ENCODE results near the gene PPFIBP2. TPM values are rescaled to one million over a fixed set of nuclear protein-coding genes. Genes with fewer than 3 reads are reported as not detected.
A peak's percentile ranks its signal among the peaks of the same experiment; 100 is the strongest.

Gene PPFIBP2
- total and polyA plus RNA-seq, 2 of the 13 experiments (the other 11 are each of a cell fraction or from before 2014, with no cell fraction given): 15.0 to 52.5 TPM

DNA sequence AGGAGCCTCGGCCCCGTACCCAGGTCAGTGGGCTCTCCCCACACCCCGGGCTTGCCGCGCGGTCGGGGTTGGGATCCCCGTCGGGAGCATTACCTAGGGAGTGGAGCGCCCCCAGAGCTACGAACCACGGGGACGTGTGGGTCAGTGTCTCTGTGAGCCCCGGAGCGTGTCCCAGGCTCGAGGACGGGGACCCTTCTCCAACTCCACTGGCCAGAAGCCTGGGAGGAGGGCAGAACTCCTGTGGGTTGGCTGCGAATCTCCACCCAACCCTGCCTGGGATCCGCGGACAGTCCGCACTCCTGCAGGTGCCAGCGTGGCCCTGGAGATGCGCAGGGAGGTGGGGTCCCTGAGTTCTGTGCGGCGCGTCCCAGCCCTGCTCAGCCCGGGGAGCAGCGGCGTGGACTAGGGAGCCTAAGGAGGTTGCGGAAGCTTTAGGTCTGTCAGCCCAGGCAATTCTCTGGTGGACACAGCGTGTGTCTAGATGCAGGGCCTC is 346 bp downstream of the PPFIBP2 start (continued):
- TF ChIP-seq ZNF589 (CRISPR knock-in tag; conservative IDR thresholded peaks at IDR 0.05): no peak
- TF ChIP-seq PHF8 (CRISPR knock-in tag; IDR thresholded peaks at IDR 0.05): peak; percentile 7
- TF ChIP-seq ASH2L (IDR thresholded peaks at IDR 0.05; ENCODE audit: insufficient read length, low read depth, low read length): no peak
- TF ChIP-seq, protein P1, sequence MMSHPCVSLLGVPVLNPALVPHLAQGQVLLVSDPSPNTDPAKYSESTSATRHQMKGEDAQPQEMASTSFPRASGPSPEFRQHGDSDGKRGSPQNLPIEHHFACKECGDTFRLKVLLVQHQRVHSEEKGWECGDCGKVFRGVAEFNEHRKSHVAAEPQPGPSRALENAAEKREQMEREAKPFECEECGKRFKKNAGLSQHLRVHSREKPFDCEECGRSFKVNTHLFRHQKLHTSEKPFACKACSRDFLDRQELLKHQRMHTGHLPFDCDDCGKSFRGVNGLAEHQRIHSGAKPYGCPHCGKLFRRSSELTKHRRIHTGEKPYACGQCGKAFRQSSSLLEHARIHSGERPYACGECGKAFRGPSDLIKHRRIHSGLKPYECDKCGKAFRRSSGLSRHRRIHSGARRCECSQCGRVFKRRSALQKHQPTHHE (CRISPR knock-in tag; IDR thresholded peaks at IDR 0.05; ENCODE audit: borderline replicate concordance): no peak
- no peak for TF ChIP-seq CEBPB (IDR thresholded peaks at IDR 0.05; ENCODE audit: borderline replicate concordance, low read depth, low read length)
- 0 out of 2 replicates have a peak, but pooled peaks have one; percentile 20 for TF ChIP-seq ZNF839 (CRISPR knock-in tag; IDR thresholded peaks at IDR 0.05; ENCODE audit: borderline replicate concordance)
- TF ChIP-seq ZNF326 (CRISPR knock-in tag; IDR thresholded peaks at IDR 0.05; ENCODE audit: borderline replicate concordance): no peak
- no peak for TF ChIP-seq KDM5A (IDR thresholded peaks at IDR 0.05; ENCODE audit: borderline replicate concordance, low read length)
- peak; percentile 56 for TF ChIP-seq NCOA1 (CRISPR knock-in tag; IDR thresholded peaks at IDR 0.05)
- TF ChIP-seq, protein P2, sequence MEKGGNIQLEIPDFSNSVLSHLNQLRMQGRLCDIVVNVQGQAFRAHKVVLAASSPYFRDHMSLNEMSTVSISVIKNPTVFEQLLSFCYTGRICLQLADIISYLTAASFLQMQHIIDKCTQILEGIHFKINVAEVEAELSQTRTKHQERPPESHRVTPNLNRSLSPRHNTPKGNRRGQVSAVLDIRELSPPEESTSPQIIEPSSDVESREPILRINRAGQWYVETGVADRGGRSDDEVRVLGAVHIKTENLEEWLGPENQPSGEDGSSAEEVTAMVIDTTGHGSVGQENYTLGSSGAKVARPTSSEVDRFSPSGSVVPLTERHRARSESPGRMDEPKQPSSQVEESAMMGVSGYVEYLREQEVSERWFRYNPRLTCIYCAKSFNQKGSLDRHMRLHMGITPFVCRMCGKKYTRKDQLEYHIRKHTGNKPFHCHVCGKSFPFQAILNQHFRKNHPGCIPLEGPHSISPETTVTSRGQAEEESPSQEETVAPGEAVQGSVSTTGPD (CRISPR knock-in tag; IDR thresholded peaks at IDR 0.05): no peak
- no peak for TF ChIP-seq RBM22 (optimal IDR thresholded peaks at IDR 0.05; ENCODE audit: low read length)
- no peak for TF ChIP-seq GATAD2A (CRISPR knock-in tag; IDR thresholded peaks at IDR 0.05)
- TF ChIP-seq, protein P3, sequence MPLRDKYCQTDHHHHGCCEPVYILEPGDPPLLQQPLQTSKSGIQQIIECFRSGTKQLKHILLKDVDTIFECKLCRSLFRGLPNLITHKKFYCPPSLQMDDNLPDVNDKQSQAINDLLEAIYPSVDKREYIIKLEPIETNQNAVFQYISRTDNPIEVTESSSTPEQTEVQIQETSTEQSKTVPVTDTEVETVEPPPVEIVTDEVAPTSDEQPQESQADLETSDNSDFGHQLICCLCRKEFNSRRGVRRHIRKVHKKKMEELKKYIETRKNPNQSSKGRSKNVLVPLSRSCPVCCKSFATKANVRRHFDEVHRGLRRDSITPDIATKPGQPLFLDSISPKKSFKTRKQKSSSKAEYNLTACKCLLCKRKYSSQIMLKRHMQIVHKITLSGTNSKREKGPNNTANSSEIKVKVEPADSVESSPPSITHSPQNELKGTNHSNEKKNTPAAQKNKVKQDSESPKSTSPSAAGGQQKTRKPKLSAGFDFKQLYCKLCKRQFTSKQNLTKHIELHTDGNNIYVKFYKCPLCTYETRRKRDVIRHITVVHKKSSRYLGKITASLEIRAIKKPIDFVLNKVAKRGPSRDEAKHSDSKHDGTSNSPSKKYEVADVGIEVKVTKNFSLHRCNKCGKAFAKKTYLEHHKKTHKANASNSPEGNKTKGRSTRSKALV (CRISPR knock-in tag; IDR thresholded peaks at IDR 0.05): no peak
- no peak for TF ChIP-seq ZNF790 (CRISPR knock-in tag; IDR thresholded peaks at IDR 0.05; ENCODE audit: borderline replicate concordance)
- TF ChIP-seq MAF1 (CRISPR knock-in tag; IDR thresholded peaks at IDR 0.05; ENCODE audit: borderline replicate concordance): no peak
- TF ChIP-seq, protein P4, sequence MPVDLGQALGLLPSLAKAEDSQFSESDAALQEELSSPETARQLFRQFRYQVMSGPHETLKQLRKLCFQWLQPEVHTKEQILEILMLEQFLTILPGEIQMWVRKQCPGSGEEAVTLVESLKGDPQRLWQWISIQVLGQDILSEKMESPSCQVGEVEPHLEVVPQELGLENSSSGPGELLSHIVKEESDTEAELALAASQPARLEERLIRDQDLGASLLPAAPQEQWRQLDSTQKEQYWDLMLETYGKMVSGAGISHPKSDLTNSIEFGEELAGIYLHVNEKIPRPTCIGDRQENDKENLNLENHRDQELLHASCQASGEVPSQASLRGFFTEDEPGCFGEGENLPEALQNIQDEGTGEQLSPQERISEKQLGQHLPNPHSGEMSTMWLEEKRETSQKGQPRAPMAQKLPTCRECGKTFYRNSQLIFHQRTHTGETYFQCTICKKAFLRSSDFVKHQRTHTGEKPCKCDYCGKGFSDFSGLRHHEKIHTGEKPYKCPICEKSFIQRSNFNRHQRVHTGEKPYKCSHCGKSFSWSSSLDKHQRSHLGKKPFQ (CRISPR knock-in tag; IDR thresholded peaks at IDR 0.05; ENCODE audit: insufficient replicate concordance): no peak
- TF ChIP-seq RARG (CRISPR knock-in tag; IDR thresholded peaks at IDR 0.05; ENCODE audit: low read depth): no peak
- TF ChIP-seq NFE2L1 (CRISPR knock-in tag; IDR thresholded peaks at IDR 0.05; ENCODE audit: borderline replicate concordance): no peak
